K562 (cell line): ENCODE measurements around the gene RNF6. TPM values are rescaled to one million over a fixed set of nuclear protein-coding genes. Genes with fewer than 3 reads are reported as not detected.

Experiments
- MAFG ChIP-seq: fragments of 450-650 bp; conservative IDR thresholded peaks from 2 replicates; pipeline ENCODE4 v1.6.1; 2016; ENCODE audit warnings: missing genetic modification characterization, missing compliant biosample characterization
- polyA plus RNA-seq, 8 experiments: library from polyadenylated mRNA; depleted of rRNA in 4 of 8; stranded (reverse) in 5 of 8; unstranded in 3 of 8; fragments of >200 nt; fragmentation: Nextera tagmentation in 2 of 8; fragmentation: Illumina TruSeq in 1 of 8; extraction: Ambion mirVana in 2 of 8; extraction: Trizol in 1 of 8; gene quantifications; 2 replicates each; pipeline versions ENCODE4 v1.2.1 to v1.2.3, GENCODE V29; 2011 to 2014; ENCODE audit warnings: inconsistent platforms in 1 of 8, missing spikeins in 1 of 8
- total RNA-seq, 7 experiments: library from RNA; depleted of rRNA in 6 of 7; stranded (reverse); fragments of >200 nt in 6 of 7; fragmentation: Illumina TruSeq in 2 of 7; extraction: Trizol in 2 of 7; gene quantifications; 2 replicates each; pipeline versions ENCODE4 v1.2.1 to v1.2.3, GENCODE V29; 2011 to 2021; ENCODE audit warnings: low replicate concordance in 1 of 7
- TF ChIP-seq, protein P1 (sequence below): fragments of 450-650 bp; IDR thresholded peaks from 2 replicates; pipeline ENCODE4 v1.6.1; 2016; ENCODE audit warnings: low read depth

The RNF6 gene
- total and polyA plus RNA-seq, 9 of the 15 experiments (the other 6 are each of a cell fraction or from before 2014, with no cell fraction given) = 12.0 to 31.4 (median 22.3) TPM

- TF ChIP-seq, protein P1, sequence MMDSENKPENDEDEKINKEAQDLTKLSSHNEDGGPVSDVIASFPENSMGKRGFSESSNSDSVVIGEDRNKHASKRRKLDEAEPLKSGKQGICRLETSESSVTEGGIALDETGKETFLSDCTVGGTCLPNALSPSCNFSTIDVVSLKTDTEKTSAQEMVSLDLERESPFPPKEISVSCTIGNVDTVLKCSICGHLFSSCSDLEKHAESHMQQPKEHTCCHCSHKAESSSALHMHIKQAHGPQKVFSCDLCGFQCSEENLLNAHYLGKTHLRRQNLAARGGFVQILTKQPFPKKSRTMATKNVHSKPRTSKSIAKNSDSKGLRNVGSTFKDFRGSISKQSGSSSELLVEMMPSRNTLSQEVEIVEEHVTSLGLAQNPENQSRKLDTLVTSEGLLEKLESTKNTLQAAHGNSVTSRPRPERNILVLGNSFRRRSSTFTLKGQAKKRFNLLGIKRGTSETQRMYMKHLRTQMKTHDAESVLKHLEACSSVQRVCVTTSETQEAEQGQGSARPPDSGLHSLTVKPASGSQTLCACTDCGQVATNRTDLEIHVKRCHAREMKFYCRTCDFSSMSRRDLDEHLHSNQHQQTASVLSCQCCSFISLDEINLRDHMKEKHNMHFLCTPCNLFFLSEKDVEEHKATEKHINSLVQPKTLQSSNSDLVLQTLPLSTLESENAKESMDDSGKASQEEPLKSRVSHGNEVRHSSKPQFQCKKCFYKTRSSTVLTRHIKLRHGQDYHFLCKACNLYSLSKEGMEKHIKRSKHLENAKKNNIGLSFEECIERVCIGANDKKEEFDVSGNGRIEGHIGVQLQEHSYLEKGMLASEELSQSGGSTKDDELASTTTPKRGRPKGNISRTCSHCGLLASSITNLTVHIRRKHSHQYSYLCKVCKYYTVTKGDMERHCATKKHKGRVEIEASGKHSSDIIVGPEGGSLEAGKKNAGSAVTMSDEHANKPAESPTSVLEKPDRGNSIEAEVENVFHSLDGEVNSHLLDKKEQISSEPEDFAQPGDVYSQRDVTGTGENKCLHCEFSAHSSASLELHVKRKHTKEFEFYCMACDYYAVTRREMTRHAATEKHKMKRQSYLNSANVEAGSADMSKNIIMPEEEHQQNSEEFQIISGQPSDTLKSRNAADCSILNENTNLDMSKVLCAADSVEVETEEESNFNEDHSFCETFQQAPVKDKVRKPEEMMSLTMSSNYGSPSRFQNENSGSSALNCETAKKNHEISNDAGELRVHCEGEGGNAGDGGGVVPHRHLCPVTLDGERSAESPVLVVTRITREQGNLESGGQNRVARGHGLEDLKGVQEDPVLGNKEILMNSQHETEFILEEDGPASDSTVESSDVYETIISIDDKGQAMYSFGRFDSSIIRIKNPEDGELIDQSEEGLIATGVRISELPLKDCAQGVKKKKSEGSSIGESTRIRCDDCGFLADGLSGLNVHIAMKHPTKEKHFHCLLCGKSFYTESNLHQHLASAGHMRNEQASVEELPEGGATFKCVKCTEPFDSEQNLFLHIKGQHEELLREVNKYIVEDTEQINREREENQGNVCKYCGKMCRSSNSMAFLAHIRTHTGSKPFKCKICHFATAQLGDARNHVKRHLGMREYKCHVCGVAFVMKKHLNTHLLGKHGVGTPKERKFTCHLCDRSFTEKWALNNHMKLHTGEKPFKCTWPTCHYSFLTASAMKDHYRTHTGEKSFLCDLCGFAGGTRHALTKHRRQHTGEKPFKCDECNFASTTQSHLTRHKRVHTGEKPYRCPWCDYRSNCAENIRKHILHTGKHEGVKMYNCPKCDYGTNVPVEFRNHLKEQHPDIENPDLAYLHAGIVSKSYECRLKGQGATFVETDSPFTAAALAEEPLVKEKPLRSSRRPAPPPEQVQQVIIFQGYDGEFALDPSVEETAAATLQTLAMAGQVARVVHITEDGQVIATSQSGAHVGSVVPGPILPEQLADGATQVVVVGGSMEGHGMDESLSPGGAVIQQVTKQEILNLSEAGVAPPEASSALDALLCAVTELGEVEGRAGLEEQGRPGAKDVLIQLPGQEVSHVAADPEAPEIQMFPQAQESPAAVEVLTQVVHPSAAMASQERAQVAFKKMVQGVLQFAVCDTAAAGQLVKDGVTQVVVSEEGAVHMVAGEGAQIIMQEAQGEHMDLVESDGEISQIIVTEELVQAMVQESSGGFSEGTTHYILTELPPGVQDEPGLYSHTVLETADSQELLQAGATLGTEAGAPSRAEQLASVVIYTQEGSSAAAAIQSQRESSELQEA = no peak
- no peak for TF ChIP-seq MAFG (tag)
- TF ChIP-seq, all 486 proteins: peak for 0
Observed at GRCh38 chr13:26197298-26197697, 24.8 kb downstream of the RNF6 start (continued).
